ENCODE results near the gene TLL1.

TLL1 gene

GRCh38 chr4:165970703-165971420 lies 97.8 kb downstream of the TLL1 start:
- Histone ChIP-seq H3K27ac (ENCODE audit: low read depth, low read length, severe bottlenecking) (no peak overlapping the region), H3K4me1 (ENCODE audit: control insufficient read depth, insufficient read depth, low read length, poor library complexity, severe bottlenecking) (no peaks in the 10 kb centered on the region), H3K4me3 (ENCODE audit: extremely low read depth, insufficient read depth, low read length, poor library complexity, severe bottlenecking) (no peak overlapping the region), H3K9me3 (ENCODE audit: control insufficient read depth, low read length) (peaks cover 13% of the 10 kb centered on the region), H3K36me3 (ENCODE audit: control insufficient read depth, insufficient read depth, low read length) (no peaks in the 10 kb centered on the region)
- 75 to 100% methylated on average over 2 of the region's 4 CpGs for WGBS, 2 experiments (ENCODE audit: insufficient coverage in 2 of 2)

- Histone ChIP-seq H3K27ac (ENCODE audit: low read depth, low read length, severe bottlenecking) (no peak overlapping the region), H3K4me1 (ENCODE audit: control insufficient read depth, insufficient read depth, low read length, poor library complexity, severe bottlenecking) (no peaks in the 10 kb centered on the region), H3K9me3 (ENCODE audit: control insufficient read depth, low read length) (peaks cover 8% of the 10 kb centered on the region), H3K36me3 (ENCODE audit: control insufficient read depth, insufficient read depth, low read length) (no peaks in the 10 kb centered on the region), H3K4me3 (ENCODE audit: extremely low read depth, insufficient read depth, low read length, poor library complexity, severe bottlenecking) (no peak overlapping the region)
- 90 to 100% methylated on average over 1 to 3 of the region's 3 CpGs for WGBS, 2 experiments (ENCODE audit: insufficient coverage in 2 of 2)
These were observed 98.4 kb downstream of the TLL1 start for GRCh38 chr4:165971446-165971845.

GRCh38 chr4:165971933-165972332 lies 98.9 kb downstream of the TLL1 start:
- 83% methylated on average over 1 of the region's 2 CpGs; no CpG with 5 or more reads in 1 of the 2 experiments for WGBS, 2 experiments (ENCODE audit: insufficient coverage in 2 of 2)
- no peak overlapping the region for H3K27ac ChIP-seq (ENCODE audit: low read depth, low read length, severe bottlenecking)
- H3K4me3 ChIP-seq (ENCODE audit: extremely low read depth, insufficient read depth, low read length, poor library complexity, severe bottlenecking), result no peak overlapping the region
- H3K9me3 ChIP-seq (ENCODE audit: control insufficient read depth, low read length), result peaks cover 3% of the 10 kb centered on the region
- H3K36me3 ChIP-seq (ENCODE audit: control insufficient read depth, insufficient read depth, low read length), result no peaks in the 10 kb centered on the region
- H3K4me1 ChIP-seq (ENCODE audit: control insufficient read depth, insufficient read depth, low read length, poor library complexity, severe bottlenecking), result no peaks in the 10 kb centered on the region

- H3K9me3 ChIP-seq (ENCODE audit: control insufficient read depth, low read length), result no peaks in the 10 kb centered on the region
- no peaks in the 10 kb centered on the region for H3K4me1 ChIP-seq (ENCODE audit: control insufficient read depth, insufficient read depth, low read length, poor library complexity, severe bottlenecking)
- no peak overlapping the region for H3K4me3 ChIP-seq (ENCODE audit: extremely low read depth, insufficient read depth, low read length, poor library complexity, severe bottlenecking)
- no peak overlapping the region for H3K27ac ChIP-seq (ENCODE audit: low read depth, low read length, severe bottlenecking)
- WGBS, 2 experiments (ENCODE audit: insufficient coverage in 2 of 2), result no CpG with 5 or more reads among the region's 1 CpG
- H3K36me3 ChIP-seq (ENCODE audit: control insufficient read depth, insufficient read depth, low read length), result no peaks in the 10 kb centered on the region
These were observed 99.7 kb downstream of the TLL1 start for GRCh38 chr4:165972747-165973146.

GRCh38 chr4:165982934-165983333 lies 109.9 kb downstream of the TLL1 start:
- 89% methylated on average over 1 of the region's 3 CpGs; no CpG with 5 or more reads in 1 of the 2 experiments for WGBS, 2 experiments (ENCODE audit: insufficient coverage in 2 of 2)
- H3K4me3 ChIP-seq (ENCODE audit: extremely low read depth, insufficient read depth, low read length, poor library complexity, severe bottlenecking), result no peak overlapping the region
- no peaks in the 10 kb centered on the region for H3K4me1 ChIP-seq (ENCODE audit: control insufficient read depth, insufficient read depth, low read length, poor library complexity, severe bottlenecking)
- H3K36me3 ChIP-seq (ENCODE audit: control insufficient read depth, insufficient read depth, low read length), result no peaks in the 10 kb centered on the region
- no peaks in the 10 kb centered on the region for H3K9me3 ChIP-seq (ENCODE audit: control insufficient read depth, low read length)
- H3K27ac ChIP-seq (ENCODE audit: low read depth, low read length, severe bottlenecking), result no peak overlapping the region

- Histone ChIP-seq H3K9me3 (ENCODE audit: control insufficient read depth, low read length) (no peaks in the 10 kb centered on the region), H3K4me3 (ENCODE audit: extremely low read depth, insufficient read depth, low read length, poor library complexity, severe bottlenecking) (no peak overlapping the region), H3K4me1 (ENCODE audit: control insufficient read depth, insufficient read depth, low read length, poor library complexity, severe bottlenecking) (no peaks in the 10 kb centered on the region), H3K36me3 (ENCODE audit: control insufficient read depth, insufficient read depth, low read length) (no peaks in the 10 kb centered on the region), H3K27ac (ENCODE audit: low read depth, low read length, severe bottlenecking) (no peak overlapping the region)
- WGBS, 2 experiments (ENCODE audit: insufficient coverage in 2 of 2), result 95% methylated on average over 3 of the region's 5 CpGs; no CpG with 5 or more reads in 1 of the 2 experiments
These were observed 114.1 kb downstream of the TLL1 start for GRCh38 chr4:165986956-165987698.

GRCh38 chr4:165991325-165992180 lies 118.5 kb downstream of the TLL1 start:
- Histone ChIP-seq H3K4me3 (ENCODE audit: extremely low read depth, insufficient read depth, low read length, poor library complexity, severe bottlenecking) (no peak overlapping the region), H3K4me1 (ENCODE audit: control insufficient read depth, insufficient read depth, low read length, poor library complexity, severe bottlenecking) (no peaks in the 10 kb centered on the region), H3K27ac (ENCODE audit: low read depth, low read length, severe bottlenecking) (no peak overlapping the region), H3K36me3 (ENCODE audit: control insufficient read depth, insufficient read depth, low read length) (no peaks in the 10 kb centered on the region), H3K9me3 (ENCODE audit: control insufficient read depth, low read length) (no peaks in the 10 kb centered on the region)
- WGBS, 2 experiments (ENCODE audit: insufficient coverage in 2 of 2), result 79% methylated on average over 2 of the region's 4 CpGs; no CpG with 5 or more reads in 1 of the 2 experiments

- Histone ChIP-seq H3K36me3 (ENCODE audit: control insufficient read depth, insufficient read depth, low read length) (no peaks in the 10 kb centered on the region), H3K4me1 (ENCODE audit: control insufficient read depth, insufficient read depth, low read length, poor library complexity, severe bottlenecking) (no peaks in the 10 kb centered on the region), H3K27ac (ENCODE audit: low read depth, low read length, severe bottlenecking) (no peak overlapping the region), H3K4me3 (ENCODE audit: extremely low read depth, insufficient read depth, low read length, poor library complexity, severe bottlenecking) (no peak overlapping the region), H3K9me3 (ENCODE audit: control insufficient read depth, low read length) (no peaks in the 10 kb centered on the region)
- 83 to 100% methylated on average over 1 of the region's 1 CpG for WGBS, 2 experiments (ENCODE audit: insufficient coverage in 2 of 2)
These were observed 119.2 kb downstream of the TLL1 start for GRCh38 chr4:165992283-165992682.

- Histone ChIP-seq H3K4me1 (ENCODE audit: control insufficient read depth, insufficient read depth, low read length, poor library complexity, severe bottlenecking) (no peaks in the 10 kb centered on the region), H3K4me3 (ENCODE audit: extremely low read depth, insufficient read depth, low read length, poor library complexity, severe bottlenecking) (no peak overlapping the region), H3K27ac (ENCODE audit: low read depth, low read length, severe bottlenecking) (no peak overlapping the region), H3K36me3 (ENCODE audit: control insufficient read depth, insufficient read depth, low read length) (no peaks in the 10 kb centered on the region), H3K9me3 (ENCODE audit: control insufficient read depth, low read length) (no peaks in the 10 kb centered on the region)
- no CpG with 5 or more reads among the region's 1 CpG for WGBS, 2 experiments (ENCODE audit: insufficient coverage in 2 of 2)
These were observed 121.7 kb downstream of the TLL1 start for GRCh38 chr4:165994701-165995100.

- no peaks in the 10 kb centered on the region for H3K4me1 ChIP-seq (ENCODE audit: control insufficient read depth, insufficient read depth, low read length, poor library complexity, severe bottlenecking)
- H3K9me3 ChIP-seq (ENCODE audit: control insufficient read depth, low read length), result no peaks in the 10 kb centered on the region
- WGBS, 2 experiments (ENCODE audit: insufficient coverage in 2 of 2), result 100% methylated on average over 1 of the region's 2 CpGs; no CpG with 5 or more reads in 1 of the 2 experiments
- no peak overlapping the region for H3K27ac ChIP-seq (ENCODE audit: low read depth, low read length, severe bottlenecking)
- no peak overlapping the region for H3K4me3 ChIP-seq (ENCODE audit: extremely low read depth, insufficient read depth, low read length, poor library complexity, severe bottlenecking)
- no peaks in the 10 kb centered on the region for H3K36me3 ChIP-seq (ENCODE audit: control insufficient read depth, insufficient read depth, low read length)
These were observed 130.8 kb downstream of the TLL1 start for GRCh38 chr4:166003811-166004210.
